Activated T-helper 2 cell treated with anti-CD3 and anti-CD28 coated beads, Interferon-gamma antibody, Interleukin-2, Interleukin-4, amounts not matched to agents 10 μg/mL and 5 μg/mL and 100 μg/mL, durations not matched to agents 14 hours and 24 hours and 36 hours (primary cell): ENCODE data around the gene PDCD1. TPM values are rescaled to one million over a fixed set of nuclear protein-coding genes. Genes with fewer than 3 reads are reported as not detected.
A peak's percentile ranks its signal among the peaks of the same experiment; 100 is the strongest.

ENCODE experiments used
- DNase-seq: peaks from one replicate; pipeline ENCODE4 v3.0.0; 2021; ENCODE audit warnings: low spot score
- H3K27ac Mint-ChIP-seq: one replicate; pipeline ENCODE4 v1.8.0; 2021; ENCODE audit warnings: mixed read lengths
- H3K27me3 Mint-ChIP-seq: one replicate; pipeline ENCODE4 v1.8.0; 2021; ENCODE audit warnings: low read depth, mixed read lengths
- H3K36me3 Mint-ChIP-seq: one replicate; pipeline ENCODE4 v1.8.0; 2021; ENCODE audit warnings: low read depth, mixed read lengths
- H3K4me1 Mint-ChIP-seq: one replicate; pipeline ENCODE4 v1.8.0; 2021; ENCODE audit warnings: low read depth, mixed read lengths
- H3K4me3 Mint-ChIP-seq: one replicate; pipeline ENCODE4 v1.8.0; 2021; ENCODE audit warnings: low read depth, mild to moderate bottlenecking, moderate library complexity, mixed read lengths
- H3K9me3 Mint-ChIP-seq: one replicate; pipeline ENCODE4 v1.8.0; 2021; ENCODE audit warnings: mixed read lengths
- intact Hi-C: fragments of 100-400 bp; cut with micrococcal nuclease; formaldehyde crosslinking; loops from one replicate; pipeline ENCODE4 v1.15.1; 2023
- total RNA-seq: library from RNA; stranded (reverse); gene quantifications from 2 replicates; pipeline ENCODE4 v1.2.3, GENCODE V29; 2022

PDCD1 gene
- total RNA-seq, 1 donor from 2014 or later, result 44.7 TPM

GRCh38 chr2:241854342-241855244, 4.1 kb downstream of the PDCD1 start:
- no peak overlapping the region for H3K27ac Mint-ChIP-seq
- intact Hi-C loops, result no loop called here
- peaks cover 17% of the 10 kb centered on the region for H3K36me3 Mint-ChIP-seq
- peaks cover 12% of the 10 kb centered on the region for H3K4me1 Mint-ChIP-seq
- H3K9me3 Mint-ChIP-seq, result no peaks in the 10 kb centered on the region
- no peaks in the 10 kb centered on the region for H3K27me3 Mint-ChIP-seq
- no peak overlapping the region for H3K4me3 Mint-ChIP-seq
- no peak for DNase-seq

GRCh38 chr2:241853651-241854341, 4.9 kb downstream of the PDCD1 start:
- intact Hi-C loops, result no loop called here
- no peak overlapping the region for H3K27ac Mint-ChIP-seq
- peaks cover 17% of the 10 kb centered on the region for H3K36me3 Mint-ChIP-seq
- no peaks in the 10 kb centered on the region for H3K27me3 Mint-ChIP-seq
- peaks cover 10% of the 10 kb centered on the region for H3K4me1 Mint-ChIP-seq
- no peak for DNase-seq
- no peak overlapping the region for H3K4me3 Mint-ChIP-seq
- no peaks in the 10 kb centered on the region for H3K9me3 Mint-ChIP-seq

- Mint-ChIP-seq H3K27me3 (no peaks in the 10 kb centered on the region), H3K9me3 (no peaks in the 10 kb centered on the region), H3K4me1 (peaks cover 9% of the 10 kb centered on the region), H3K27ac (no peak overlapping the region), H3K36me3 (peaks cover 16% of the 10 kb centered on the region), H3K4me3 (no peak overlapping the region)
- no peak for DNase-seq
- intact Hi-C loops, result no loop called here
These were observed 5.6 kb downstream of the PDCD1 start for GRCh38 chr2:241852981-241853631.

GRCh38 chr2:241852116-241852980, 6.3 kb downstream of the PDCD1 start:
- Mint-ChIP-seq H3K27ac (no peak overlapping the region), H3K9me3 (no peaks in the 10 kb centered on the region), H3K36me3 (peaks cover 13% of the 10 kb centered on the region), H3K4me1 (peaks cover 6% of the 10 kb centered on the region), H3K27me3 (no peaks in the 10 kb centered on the region), H3K4me3 (no peak overlapping the region)
- DNase-seq, result no peak
- intact Hi-C loops, result no loop called here

GRCh38 chr2:241851325-241852115, 7.2 kb downstream of the PDCD1 start:
- Mint-ChIP-seq H3K9me3 (no peaks in the 10 kb centered on the region), H3K27ac (no peak overlapping the region), H3K4me3 (no peak overlapping the region), H3K36me3 (peaks cover 10% of the 10 kb centered on the region), H3K4me1 (peaks cover 5% of the 10 kb centered on the region), H3K27me3 (no peaks in the 10 kb centered on the region)
- DNase-seq, result no peak
- intact Hi-C loops, result no loop called here

GRCh38 chr2:241850544-241851324, 8.0 kb downstream of the PDCD1 start:
- H3K27me3 Mint-ChIP-seq, result no peaks in the 10 kb centered on the region
- no peak for DNase-seq
- peaks cover 13% of the 10 kb centered on the region for H3K36me3 Mint-ChIP-seq
- peaks cover 11% of the 10 kb centered on the region for H3K4me1 Mint-ChIP-seq
- intact Hi-C loops, result no loop called here
- H3K27ac Mint-ChIP-seq, result no peak overlapping the region
- H3K4me3 Mint-ChIP-seq, result no peak overlapping the region
- H3K9me3 Mint-ChIP-seq, result no peaks in the 10 kb centered on the region

GRCh38 chr2:241849616-241850543, 8.8 kb downstream of the PDCD1 start:
- Mint-ChIP-seq H3K27me3 (no peaks in the 10 kb centered on the region), H3K4me1 (peaks cover 18% of the 10 kb centered on the region), H3K9me3 (no peaks in the 10 kb centered on the region), H3K27ac (no peak overlapping the region), H3K36me3 (peaks cover 17% of the 10 kb centered on the region), H3K4me3 (no peak overlapping the region)
- intact Hi-C loops, result no loop called here
- no peak for DNase-seq

GRCh38 chr2:241848761-241849615, 9.7 kb downstream of the PDCD1 start:
- DNase-seq, result no peak
- intact Hi-C loops, result no loop called here
- Mint-ChIP-seq H3K4me3 (no peak overlapping the region), H3K4me1 (peaks cover 22% of the 10 kb centered on the region), H3K27ac (no peak overlapping the region), H3K9me3 (no peaks in the 10 kb centered on the region), H3K36me3 (peaks cover 17% of the 10 kb centered on the region), H3K27me3 (no peaks in the 10 kb centered on the region)

GRCh38 chr2:241846406-241846805, 12.3 kb downstream of the PDCD1 start:
- peak overlapping the region; percentile 72 for H3K4me3 Mint-ChIP-seq
- H3K9me3 Mint-ChIP-seq, result no peaks in the 10 kb centered on the region
- no peaks in the 10 kb centered on the region for H3K27me3 Mint-ChIP-seq
- peaks cover 31% of the 10 kb centered on the region for H3K4me1 Mint-ChIP-seq
- H3K27ac Mint-ChIP-seq, result peak overlapping the region; percentile 90
- H3K36me3 Mint-ChIP-seq, result peaks cover 16% of the 10 kb centered on the region
- DNase-seq, result no peak
- intact Hi-C loops, result no loop called here
